CD4-positive, alpha-beta memory T cell (primary cell): ENCODE results near the gene ZNF367. TPM values are rescaled to one million over a fixed set of nuclear protein-coding genes. Genes with fewer than 3 reads are reported as not detected.
A peak's percentile ranks its signal among the peaks of the same experiment; 100 is the strongest.

Source experiments
- CTCF ChIA-PET: fragments of 350-600 bp; sonication (Branson Sonifier 250); formaldehyde crosslinking; loops from one replicate; lab custom pipeline; 2021; ENCODE audit warnings: inconsistent platforms; ENCODE audit not compliant: partially characterized antibody; lab: Charles Lee
- POLR2A ChIA-PET: fragments of 350-600 bp; sonication (Branson Sonifier 250); formaldehyde crosslinking; loops from one replicate; lab custom pipeline; 2021; ENCODE audit not compliant: partially characterized antibody; lab: Charles Lee
- DNase-seq, 5 donors: peaks; one replicate each; pipeline versions ENCODE4 v3.0.0 to v3.0.0-alpha.2; 2020 to 2022; ENCODE audit warnings: mixed read lengths in 1 of 5
- H3K27ac ChIP-seq: one replicate; pipeline ENCODE4 v1.7.0; 2013; ENCODE audit warnings: low read depth, low read length
- H3K27me3 ChIP-seq: 2 replicates; pipeline ENCODE4 v1.7.0; 2013; ENCODE audit warnings: mild to moderate bottlenecking, low read length, moderate library complexity; ENCODE audit not compliant: insufficient read depth
- H3K36me3 ChIP-seq: 2 replicates; pipeline ENCODE4 v1.7.0; 2013; ENCODE audit warnings: mild to moderate bottlenecking, low read length, moderate library complexity; ENCODE audit not compliant: insufficient read depth
- H3K4me1 ChIP-seq: 2 replicates; pipeline ENCODE4 v1.7.0; 2013; ENCODE audit warnings: mild to moderate bottlenecking, low read length, moderate library complexity; ENCODE audit not compliant: insufficient read depth
- H3K4me3 ChIP-seq, 2 donors: one replicate each; pipeline ENCODE4 v1.7.0; 2013; ENCODE audit warnings: low read length in 2 of 2, mild to moderate bottlenecking in 1 of 2
- H3K9me3 ChIP-seq, 2 donors: one replicate each; pipeline ENCODE4 v1.7.0; 2013; ENCODE audit warnings: low read length in 2 of 2, control low read depth in 1 of 2; ENCODE audit not compliant: control insufficient read depth in 1 of 2
- H3K27ac Mint-ChIP-seq, 7 donors: one replicate each; pipeline ENCODE4 v1.8.0; 2020 to 2021; ENCODE audit warnings: mixed read lengths in 7 of 7, mild to moderate bottlenecking in 6 of 7, inconsistent platforms in 3 of 7, moderate library complexity in 3 of 7
- H3K27me3 Mint-ChIP-seq, 2 donors: one replicate each; pipeline ENCODE4 v1.8.0; 2020 to 2021; ENCODE audit warnings: mixed read lengths in 2 of 2
- H3K36me3 Mint-ChIP-seq, 2 donors: one replicate each; pipeline ENCODE4 v1.8.0; 2020 to 2021; ENCODE audit warnings: mixed read lengths in 2 of 2, inconsistent platforms in 1 of 2, mild to moderate bottlenecking in 1 of 2
- H3K4me1 Mint-ChIP-seq, 4 donors: one replicate each; pipeline ENCODE4 v1.8.0; 2020 to 2021; ENCODE audit warnings: mixed read lengths in 4 of 4, mild to moderate bottlenecking in 1 of 4
- H3K4me3 Mint-ChIP-seq, 8 donors: one replicate each; pipeline ENCODE4 v1.8.0; 2020 to 2021; ENCODE audit warnings: mixed read lengths in 8 of 8, mild to moderate bottlenecking in 7 of 8, moderate library complexity in 6 of 8, inconsistent platforms in 3 of 8
- H3K9me3 Mint-ChIP-seq, 8 donors: one replicate each; pipeline ENCODE4 v1.8.0; 2020 to 2021; ENCODE audit warnings: mixed read lengths in 8 of 8, mild to moderate bottlenecking in 5 of 8, inconsistent platforms in 3 of 8, moderate library complexity in 1 of 8
- intact Hi-C: fragments of 100-400 bp; cut with micrococcal nuclease; formaldehyde crosslinking; loops from one replicate; pipeline ENCODE4 v1.15.1; 2023
- polyA plus RNA-seq, 2 donors: library from polyadenylated mRNA; unstranded; fragments of 300-500 nt; fragmentation: Illumina TruSeq; gene quantifications; one replicate each; pipeline ENCODE4 v1.2.3, GENCODE V29; 2021
- total RNA-seq, 2 experiments: library from RNA; stranded (reverse); gene quantifications; one replicate each; pipeline ENCODE4 v1.2.3, GENCODE V29; 2021

The ZNF367 gene
- total and polyA plus RNA-seq, 4 experiments from 2014 or later, result 0.39 to 5.4 (median 3.4) TPM

DNA sequence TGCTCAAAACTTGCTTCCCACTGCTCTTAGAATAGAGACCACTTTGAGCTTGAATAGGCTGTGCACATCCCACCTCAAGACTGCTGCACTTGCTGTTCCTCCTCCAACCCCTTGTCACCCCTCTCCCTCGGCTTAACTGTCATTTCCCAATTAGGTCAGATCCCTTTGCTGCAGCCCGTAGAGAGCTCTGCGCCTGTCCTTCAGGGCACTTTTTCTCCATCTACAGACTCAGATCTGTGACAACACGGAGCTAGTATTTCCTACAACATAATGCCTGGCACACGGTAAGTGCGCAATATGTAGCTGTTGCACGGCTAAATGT is 31.3 kb upstream of the ZNF367 start:
- DNase-seq, result no peak
- POLR2A ChIA-PET, result interaction anchor here (0.6 to 5.2 kb wide), 22 partner anchors 10 to 1184 kb away, joined by 3 to 123 read pairs (median 4); partner anchors contain the start of genes NCBP1, PRXL2C, SLC35D2 and TSTD2
- H3K9me3 ChIP-seq, result no peaks in the 10 kb centered on the region
- no peaks in the 10 kb centered on the region for H3K36me3 ChIP-seq
- Mint-ChIP-seq H3K27ac (peak overlapping the region; percentile 19 to 93 (median 88)), H3K4me1 (peaks cover 16 to 32% (median 21%) of the 10 kb centered on the region in 4 donors), H3K27me3 (no peaks in the 10 kb centered on the region), H3K9me3 (no peaks in the 10 kb centered on the region), H3K4me3 (peak overlapping the region; percentile 73 to 89 (median 76)), H3K36me3 (peaks cover 0 to 7% of the 10 kb centered on the region in 2 donors)
- H3K27ac ChIP-seq, result no peak overlapping the region
- no peaks in the 10 kb centered on the region for H3K27me3 ChIP-seq
- peak overlapping the region; percentile 48 to 72 for H3K4me3 ChIP-seq
- intact Hi-C loops, result no loop called here
- CTCF ChIA-PET, result interaction anchor here (0.8 to 4.7 kb wide), 10 partner anchors 10 to 122 kb away, joined by 3 to 36 read pairs (median 4); partner anchors contain the start of gene ZNF367
- H3K4me1 ChIP-seq, result peaks cover 23% of the 10 kb centered on the region

GRCh38 chr9:96448546-96449170 is 30.5 kb upstream of the ZNF367 start:
- Mint-ChIP-seq H3K27me3 (no peaks in the 10 kb centered on the region), H3K9me3 (no peaks in the 10 kb centered on the region), H3K4me3 (peak overlapping the region in 3 of 8 donors; percentile 6 to 89 (median 79)), H3K27ac (peak overlapping the region in 6 of 7 donors; percentile 5 to 88 (median 54)), H3K36me3 (peaks cover 0 to 7% of the 10 kb centered on the region in 2 donors), H3K4me1 (peaks cover 15 to 29% (median 18%) of the 10 kb centered on the region in 4 donors)
- POLR2A ChIA-PET, result interaction anchor here (0.6 to 5.2 kb wide), 8 partner anchors 12 to 207 kb away, joined by 3 to 123 read pairs (median 10); partner anchors contain the start of genes PRXL2C, SLC35D2 and ZNF367
- CTCF ChIA-PET, result interaction anchor here (1.1 to 4.7 kb wide), 6 partner anchors 12 to 121 kb away, joined by 3 to 36 read pairs (median 6); partner anchors contain the start of gene ZNF367
- H3K36me3 ChIP-seq, result no peaks in the 10 kb centered on the region
- peaks cover 23% of the 10 kb centered on the region for H3K4me1 ChIP-seq
- no peaks in the 10 kb centered on the region for H3K9me3 ChIP-seq
- no peak overlapping the region for H3K4me3 ChIP-seq
- H3K27ac ChIP-seq, result no peak overlapping the region
- no peaks in the 10 kb centered on the region for H3K27me3 ChIP-seq
- no peak for DNase-seq
- intact Hi-C loops, result no loop called here

DNA sequence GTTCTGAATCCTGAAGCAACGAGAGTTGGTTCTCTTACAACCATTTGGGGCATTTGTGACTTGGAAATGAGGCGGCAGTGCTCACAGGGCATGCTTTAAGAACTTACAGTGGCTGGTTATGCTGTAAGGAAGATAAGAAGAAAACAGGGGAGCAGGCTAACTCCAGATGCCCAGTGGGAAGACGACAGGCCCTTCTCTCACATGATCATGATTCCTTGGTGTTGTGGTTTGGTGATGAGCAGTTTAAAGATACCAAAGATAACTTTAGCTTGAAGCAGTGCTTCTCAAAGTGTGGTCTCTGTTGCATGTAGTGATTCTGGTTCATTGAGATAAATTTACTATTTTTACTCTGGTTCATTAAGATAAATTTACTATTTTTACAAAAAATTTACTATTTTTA is 29.2 kb upstream of the ZNF367 start:
- no peak overlapping the region for H3K27ac ChIP-seq
- Mint-ChIP-seq H3K27ac (no peak overlapping the region), H3K27me3 (no peaks in the 10 kb centered on the region), H3K4me1 (peaks cover 9 to 21% (median 12%) of the 10 kb centered on the region in 4 donors), H3K36me3 (peaks cover 0 to 6% of the 10 kb centered on the region in 2 donors), H3K4me3 (no peak overlapping the region), H3K9me3 (no peaks in the 10 kb centered on the region)
- DNase-seq, result no peak
- POLR2A ChIA-PET, result no interaction called here
- H3K27me3 ChIP-seq, result no peaks in the 10 kb centered on the region
- CTCF ChIA-PET, result no interaction called here
- H3K9me3 ChIP-seq, result no peaks in the 10 kb centered on the region
- H3K4me1 ChIP-seq, result peaks cover 19% of the 10 kb centered on the region
- no peaks in the 10 kb centered on the region for H3K36me3 ChIP-seq
- intact Hi-C loops, result no loop called here
- no peak overlapping the region for H3K4me3 ChIP-seq

GRCh38 chr9:96442491-96442890 is 24.3 kb upstream of the ZNF367 start:
- H3K36me3 ChIP-seq, result no peaks in the 10 kb centered on the region
- H3K27ac ChIP-seq, result no peak overlapping the region
- DNase-seq, result no peak
- Mint-ChIP-seq H3K9me3 (peaks cover 0 to 3% (median 0%) of the 10 kb centered on the region in 8 donors), H3K27me3 (no peaks in the 10 kb centered on the region), H3K27ac (no peak overlapping the region), H3K36me3 (no peaks in the 10 kb centered on the region), H3K4me1 (no peaks in the 10 kb centered on the region), H3K4me3 (no peak overlapping the region)
- H3K27me3 ChIP-seq, result no peaks in the 10 kb centered on the region
- H3K9me3 ChIP-seq, result no peaks in the 10 kb centered on the region
- POLR2A ChIA-PET, result interaction anchor here (0.5 to 2.5 kb wide), 5 partner anchors 9 to 44 kb away, joined by 3 to 14 read pairs (median 4); no protein-coding TSS in a partner anchor
- H3K4me3 ChIP-seq, result no peak overlapping the region
- H3K4me1 ChIP-seq, result no peaks in the 10 kb centered on the region
- intact Hi-C loops, result loop anchor here (5.0 kb wide), 1 partner anchor 225 kb away; no protein-coding TSS in a partner anchor
- CTCF ChIA-PET, result interaction anchor here (0.9 to 2.5 kb wide), 10 partner anchors 13 to 212 kb away, joined by 3 to 5 read pairs (median 4); no protein-coding TSS in a partner anchor

- Histone ChIP-seq H3K36me3 (no peaks in the 10 kb centered on the region), H3K4me3 (no peak overlapping the region), H3K4me1 (no peaks in the 10 kb centered on the region), H3K27me3 (no peaks in the 10 kb centered on the region), H3K9me3 (no peaks in the 10 kb centered on the region), H3K27ac (no peak overlapping the region)
- no peaks in the 10 kb centered on the region for H3K27me3 Mint-ChIP-seq
- H3K36me3 Mint-ChIP-seq, result no peaks in the 10 kb centered on the region
- CTCF ChIA-PET, result interaction anchor here (0.7 to 2.5 kb wide), 11 partner anchors 10 to 212 kb away, joined by 3 to 5 read pairs (median 3); no protein-coding TSS in a partner anchor
- no peak overlapping the region for H3K4me3 Mint-ChIP-seq
- no peak overlapping the region for H3K27ac Mint-ChIP-seq
- peak in 1 of 5 donors; percentile 19 for DNase-seq
- POLR2A ChIA-PET, result interaction anchor here (0.9 to 2.5 kb wide), 4 partner anchors 9 to 43 kb away, joined by 3 to 14 read pairs (median 4); no protein-coding TSS in a partner anchor
- no peaks in the 10 kb centered on the region for H3K4me1 Mint-ChIP-seq
- H3K9me3 Mint-ChIP-seq, result peaks cover 0 to 3% (median 0%) of the 10 kb centered on the region in 8 donors
- intact Hi-C loops, result loop anchor here (5.0 kb wide), 1 partner anchor 225 kb away; no protein-coding TSS in a partner anchor
Observed at GRCh38 chr9:96441798-96442445, 23.8 kb upstream of the ZNF367 start.

- H3K27me3 Mint-ChIP-seq, result no peaks in the 10 kb centered on the region
- H3K9me3 ChIP-seq, result no peaks in the 10 kb centered on the region
- H3K4me3 ChIP-seq, result no peak overlapping the region
- no peaks in the 10 kb centered on the region for H3K27me3 ChIP-seq
- no peaks in the 10 kb centered on the region for H3K36me3 Mint-ChIP-seq
- H3K27ac ChIP-seq, result no peak overlapping the region
- H3K4me1 Mint-ChIP-seq, result no peaks in the 10 kb centered on the region
- H3K36me3 ChIP-seq, result no peaks in the 10 kb centered on the region
- H3K9me3 Mint-ChIP-seq, result peaks cover 0 to 3% (median 0%) of the 10 kb centered on the region in 8 donors
- peak overlapping the region in 1 of 7 donors; percentile 8 for H3K27ac Mint-ChIP-seq
- no peaks in the 10 kb centered on the region for H3K4me1 ChIP-seq
- no peak overlapping the region for H3K4me3 Mint-ChIP-seq
- ChIA-PET CTCF (interaction anchor here (2.1 kb wide), 1 partner anchor 125 kb away, joined by 4 read pairs; no protein-coding TSS in a partner anchor), POLR2A (interaction anchor here (2.5 kb wide), 1 partner anchor 22 kb away, joined by 14 read pairs; no protein-coding TSS in a partner anchor)
- intact Hi-C loops, result loop anchor here (5.0 kb wide), 1 partner anchor 227 kb away; no protein-coding TSS in a partner anchor
- DNase-seq, result no peak
Observed at GRCh38 chr9:96440671-96441199, 22.6 kb upstream of the ZNF367 start.
